Stimulated activated naive B cell treated with anti-CD40 and anti-IgM and Interleukin-4, amounts not matched to agents 10 μg/mL and 1 μg/mL and 100 μg/mL, for 72 hours (primary cell): Measurements from ENCODE around the gene SARNP.
"Not testable (repeated sequence)": the region's sequence is repeated elsewhere in the genome, so short reads cannot be mapped to it uniquely, and the experiment has no call there.

ENCODE experiments used
- ATAC-seq, 2 donors: fragments of 150-1000 bp; cut with Tn5 transposase; replicated peaks; 2 replicates each; pipeline ENCODE4 v1.10.0; 2021; ENCODE audit warnings: moderate library complexity in 1 of 2
- DNase-seq: peaks from one replicate; pipeline ENCODE4 v3.0.0; 2021
- H3K27ac Mint-ChIP-seq: one replicate; pipeline ENCODE4 v1.8.0; 2022; ENCODE audit warnings: mild to moderate bottlenecking, mixed read lengths
- H3K27me3 Mint-ChIP-seq, 2 donors: one replicate each; pipeline ENCODE4 v1.8.0; 2022; ENCODE audit warnings: mixed read lengths in 2 of 2
- H3K36me3 Mint-ChIP-seq, 2 donors: one replicate each; pipeline ENCODE4 v1.8.0; 2022; ENCODE audit warnings: mixed read lengths in 2 of 2, mild to moderate bottlenecking in 1 of 2
- H3K4me1 Mint-ChIP-seq, 2 donors: one replicate each; pipeline ENCODE4 v1.8.0; 2022; ENCODE audit warnings: mixed read lengths in 2 of 2, mild to moderate bottlenecking in 1 of 2
- H3K4me3 Mint-ChIP-seq, 2 donors: one replicate each; pipeline ENCODE4 v1.8.0; 2022; ENCODE audit warnings: mild to moderate bottlenecking in 2 of 2, mixed read lengths in 2 of 2, moderate library complexity in 1 of 2
- H3K9me3 Mint-ChIP-seq, 2 donors: one replicate each; pipeline ENCODE4 v1.8.0; 2022; ENCODE audit warnings: mixed read lengths in 2 of 2, mild to moderate bottlenecking in 1 of 2

SARNP gene, protein sequence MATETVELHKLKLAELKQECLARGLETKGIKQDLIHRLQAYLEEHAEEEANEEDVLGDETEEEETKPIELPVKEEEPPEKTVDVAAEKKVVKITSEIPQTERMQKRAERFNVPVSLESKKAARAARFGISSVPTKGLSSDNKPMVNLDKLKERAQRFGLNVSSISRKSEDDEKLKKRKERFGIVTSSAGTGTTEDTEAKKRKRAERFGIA

DNA sequence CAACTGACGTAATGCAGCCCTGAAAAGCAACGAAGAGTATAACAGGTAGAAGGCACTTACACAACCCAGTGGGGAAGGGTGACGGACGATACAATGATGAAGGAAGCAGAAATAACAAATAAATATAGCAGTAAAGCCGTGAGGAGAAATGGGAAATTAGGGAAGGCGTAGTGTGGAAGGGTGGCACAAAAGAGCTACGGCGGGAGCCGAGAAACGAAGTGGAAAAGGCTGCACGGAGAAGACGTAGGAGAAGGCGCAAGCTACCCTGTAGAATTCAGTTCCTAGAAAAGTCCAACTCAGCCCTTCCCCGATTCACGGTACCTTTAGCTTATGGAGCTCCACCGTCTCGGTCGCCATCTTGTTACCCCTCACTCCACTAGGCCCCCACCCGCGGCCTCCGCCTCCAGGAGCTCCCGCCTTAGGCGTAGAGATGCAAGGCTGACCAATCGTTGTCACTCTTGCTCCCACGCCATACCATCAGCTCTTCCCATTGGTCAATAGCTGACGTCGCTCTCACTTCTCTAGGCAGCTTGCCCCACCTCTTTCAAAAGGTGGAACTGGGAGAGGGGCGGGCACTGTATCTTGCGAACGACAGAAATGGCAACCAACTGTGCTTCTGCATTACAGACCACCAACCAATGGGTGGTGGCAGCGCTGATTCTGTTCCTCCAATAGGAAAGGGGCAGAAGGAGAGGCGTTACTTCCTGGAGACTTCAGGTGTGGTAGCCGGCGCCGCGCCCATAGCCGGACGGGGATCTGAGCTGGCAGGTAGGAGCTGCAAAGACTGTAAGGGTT is at the start of gene SARNP, which contains the start of gene ORMDL2:
TSS of gene SARNP (minus strand) at position 380 of the 795 bp plus-strand sequence. CDS start at position 357, 23 bp downstream.
TSS of gene ORMDL2 (plus strand) at position 697 of the 795 bp plus-strand sequence. CDS start 959 bp downstream, outside the sequence.
- Mint-ChIP-seq H3K36me3 (peaks cover 21 to 28% of the 10 kb centered on the region in 2 donors), H3K9me3 (no peaks in the 10 kb centered on the region), H3K27me3 (no peaks in the 10 kb centered on the region), H3K27ac (peak within 1 kb of the TSS; percentile 60), H3K4me1 (peaks cover 17 to 52% of the 10 kb centered on the region in 2 donors), H3K4me3 (no peak within 1 kb of the TSS)
- ATAC-seq: peak; percentile 96 to 97
- peak; percentile 98 for DNase-seq

DNA sequence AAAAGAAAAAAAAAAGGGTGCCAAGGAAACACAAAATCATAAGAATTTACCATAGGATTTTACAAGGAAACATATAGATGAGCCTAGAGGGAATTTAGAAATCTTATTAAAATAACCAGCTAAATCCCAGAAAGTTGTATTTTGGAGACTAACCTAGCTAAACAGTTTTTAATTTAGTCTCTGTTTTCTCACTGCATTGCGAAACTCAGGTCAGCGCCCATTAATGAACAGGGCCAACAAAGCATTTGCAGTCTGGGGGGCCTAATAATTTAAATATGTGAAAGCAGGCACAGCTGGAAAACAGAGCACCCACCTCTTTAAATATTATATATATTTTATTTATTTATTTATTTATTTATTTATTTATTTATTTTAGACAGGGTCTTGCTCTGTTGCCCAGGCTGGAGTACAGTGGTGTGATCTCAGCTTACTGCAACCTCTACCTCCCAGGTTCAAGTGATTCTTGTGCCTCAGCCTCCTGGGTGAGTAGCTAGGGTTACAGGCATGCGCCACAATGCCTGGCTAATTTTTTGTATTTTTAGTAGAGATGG is 49.0 kb upstream of the SARNP start:
- not testable (repeated sequence) for ATAC-seq, H3K36me3 Mint-ChIP-seq, H3K9me3 Mint-ChIP-seq, H3K4me1 Mint-ChIP-seq, DNase-seq, H3K27ac Mint-ChIP-seq, H3K4me3 Mint-ChIP-seq, H3K27me3 Mint-ChIP-seq

DNA sequence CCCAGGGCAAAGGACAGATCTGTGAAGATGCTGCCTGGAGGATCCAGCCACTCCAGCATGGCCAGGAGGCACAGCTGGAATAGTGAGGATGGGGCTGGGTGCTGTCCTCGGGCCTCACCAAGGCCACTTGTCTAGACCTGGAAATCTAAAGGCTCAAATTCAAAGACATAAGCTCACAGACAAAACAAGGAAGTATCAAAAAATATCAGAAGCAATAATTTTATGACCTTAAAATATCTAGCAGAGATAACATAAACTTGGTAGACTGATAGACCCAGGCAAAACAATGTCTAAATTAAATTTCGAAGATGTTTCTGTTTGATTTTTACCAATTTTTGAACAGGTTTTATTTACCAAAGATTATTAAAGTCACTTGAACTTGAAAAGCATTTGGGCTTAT is 47.8 kb upstream of the SARNP start:
- H3K27me3 Mint-ChIP-seq: no peaks in the 10 kb centered on the region
- no peaks in the 10 kb centered on the region for H3K36me3 Mint-ChIP-seq
- ATAC-seq (no peak), DNase-seq (no peak)
- peaks cover 3% of the 10 kb centered on the region in 2 donors for H3K9me3 Mint-ChIP-seq
- no peaks in the 10 kb centered on the region for H3K4me1 Mint-ChIP-seq
- no peak overlapping the region for H3K4me3 Mint-ChIP-seq
- H3K27ac Mint-ChIP-seq: no peak overlapping the region

DNA sequence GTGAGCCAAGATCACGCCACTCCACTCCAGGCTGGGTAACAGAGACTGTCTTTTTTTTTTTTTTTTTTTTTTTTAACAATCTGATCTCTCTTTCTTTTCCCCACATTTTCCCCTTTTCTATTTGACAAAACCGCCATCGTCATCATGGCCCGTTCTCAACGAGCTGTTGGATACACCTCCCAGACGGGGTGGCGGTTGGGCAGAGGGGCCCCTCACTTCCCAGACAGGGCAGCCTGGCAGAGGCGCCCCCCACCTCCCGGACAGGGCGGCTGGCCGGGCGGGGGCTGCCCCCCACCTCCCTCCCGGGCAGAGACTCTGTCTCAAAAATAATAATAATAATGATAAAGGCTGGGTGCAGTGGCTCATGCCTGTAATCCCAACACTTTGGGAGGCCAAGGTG is 45.4 kb upstream of the SARNP start:
- not testable (repeated sequence) for DNase-seq, H3K4me1 Mint-ChIP-seq, H3K27me3 Mint-ChIP-seq, H3K27ac Mint-ChIP-seq, H3K9me3 Mint-ChIP-seq, ATAC-seq, H3K36me3 Mint-ChIP-seq, H3K4me3 Mint-ChIP-seq

DNA sequence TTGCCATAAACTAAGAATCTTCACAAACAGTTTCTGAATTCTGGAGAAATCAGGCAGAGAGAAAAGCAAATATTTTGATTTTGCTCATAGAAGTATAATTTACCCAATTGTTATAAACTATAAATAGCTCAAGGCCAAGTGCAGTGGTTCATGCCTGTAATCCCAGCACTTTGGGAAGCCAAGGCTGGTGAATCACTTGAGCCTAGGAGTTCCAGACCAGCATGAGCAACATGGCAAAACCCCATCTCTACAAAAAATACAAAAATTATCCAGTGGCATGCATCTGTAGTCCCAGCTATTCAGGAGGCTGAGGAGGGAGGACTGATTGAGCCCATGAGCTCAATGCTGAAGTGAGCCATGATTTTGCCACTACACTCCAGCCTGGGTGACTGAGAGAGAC is 44.8 kb upstream of the SARNP start:
- H3K36me3 Mint-ChIP-seq: no peaks in the 10 kb centered on the region
- H3K9me3 Mint-ChIP-seq: peaks cover 3% of the 10 kb centered on the region in 2 donors
- H3K4me1 Mint-ChIP-seq: no peaks in the 10 kb centered on the region
- ATAC-seq (no peak), DNase-seq (no peak)
- H3K4me3 Mint-ChIP-seq: no peak overlapping the region
- peaks cover 0 to 4% of the 10 kb centered on the region in 2 donors for H3K27me3 Mint-ChIP-seq
- no peak overlapping the region for H3K27ac Mint-ChIP-seq

DNA sequence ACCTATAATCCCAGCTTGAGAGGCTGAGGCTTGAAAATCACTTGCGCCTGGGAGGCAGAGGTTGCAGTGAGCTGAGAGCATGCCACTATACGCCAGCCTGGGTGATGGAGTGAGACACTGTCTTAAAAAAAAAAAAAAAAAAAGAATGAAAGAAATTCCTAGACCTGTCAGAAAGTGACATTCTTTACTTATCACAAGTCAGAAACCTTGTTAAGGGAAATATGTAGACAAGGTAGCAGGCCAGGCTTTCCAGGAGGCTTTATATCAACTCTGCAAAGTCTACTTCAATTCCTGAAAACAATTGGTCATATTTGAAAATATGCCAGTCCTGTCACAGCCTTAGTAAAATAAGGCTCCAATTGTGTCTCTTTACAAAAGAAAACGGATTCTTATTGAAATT is 44.3 kb upstream of the SARNP start:
- H3K4me1 Mint-ChIP-seq: no peaks in the 10 kb centered on the region
- no peak overlapping the region for H3K27ac Mint-ChIP-seq
- ATAC-seq: no peak
- no peaks in the 10 kb centered on the region for H3K36me3 Mint-ChIP-seq
- H3K27me3 Mint-ChIP-seq: peaks cover 0 to 4% of the 10 kb centered on the region in 2 donors
- H3K9me3 Mint-ChIP-seq: peaks cover 3% of the 10 kb centered on the region in 2 donors
- H3K4me3 Mint-ChIP-seq: no peak overlapping the region
- DNase-seq: no peak

DNA sequence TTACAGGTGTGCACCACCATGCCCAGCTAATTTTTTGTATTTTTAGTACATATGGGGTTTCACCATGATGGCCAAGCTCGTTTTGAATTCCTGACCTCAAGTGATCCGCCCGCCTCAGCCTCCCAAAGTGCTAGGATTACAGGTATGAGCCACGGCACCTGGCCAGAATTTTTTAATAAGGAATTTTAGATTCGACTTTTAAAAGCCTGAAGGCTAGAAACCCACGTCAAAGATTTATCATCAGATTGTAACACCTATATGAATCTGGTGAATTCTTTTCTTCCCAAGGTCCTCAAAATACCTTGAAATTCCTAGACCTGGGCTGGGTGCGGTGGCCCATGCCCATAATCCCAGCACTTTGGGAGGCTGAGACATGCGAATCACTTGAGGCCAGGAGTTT is 43.9 kb upstream of the SARNP start:
- Mint-ChIP-seq H3K27me3 (peaks cover 0 to 4% of the 10 kb centered on the region in 2 donors), H3K4me1 (no peaks in the 10 kb centered on the region), H3K4me3 (no peak overlapping the region), H3K36me3 (no peaks in the 10 kb centered on the region), H3K27ac (no peak overlapping the region), H3K9me3 (peaks cover 3% of the 10 kb centered on the region in 2 donors)
- ATAC-seq: no peak
- no peak for DNase-seq

DNA sequence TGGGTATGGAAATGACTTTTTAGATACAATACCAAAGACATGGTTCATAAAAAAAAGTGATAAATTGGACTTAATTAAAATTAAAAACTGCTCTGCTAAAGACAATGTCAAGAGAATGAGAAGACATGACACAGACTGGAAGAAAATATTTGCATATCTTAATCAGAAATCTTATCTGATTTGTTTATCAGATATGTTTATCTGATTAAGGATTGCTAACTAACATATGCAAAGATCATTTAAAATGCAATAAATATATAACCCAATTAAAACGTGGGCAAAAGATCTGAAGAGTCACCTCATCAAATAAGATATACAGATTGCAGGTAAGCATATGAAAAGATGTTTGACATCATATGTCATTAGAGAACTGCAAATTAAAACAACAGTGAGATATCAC is 35.2 kb upstream of the SARNP start:
- Mint-ChIP-seq H3K27me3 (peaks cover 12 to 16% of the 10 kb centered on the region in 2 donors), H3K4me3 (no peak overlapping the region), H3K9me3 (no peaks in the 10 kb centered on the region), H3K36me3 (no peaks in the 10 kb centered on the region), H3K4me1 (peaks cover under 1 to 6% of the 10 kb centered on the region in 2 donors), H3K27ac (no peak overlapping the region)
- ATAC-seq (no peak), DNase-seq (no peak)

DNA sequence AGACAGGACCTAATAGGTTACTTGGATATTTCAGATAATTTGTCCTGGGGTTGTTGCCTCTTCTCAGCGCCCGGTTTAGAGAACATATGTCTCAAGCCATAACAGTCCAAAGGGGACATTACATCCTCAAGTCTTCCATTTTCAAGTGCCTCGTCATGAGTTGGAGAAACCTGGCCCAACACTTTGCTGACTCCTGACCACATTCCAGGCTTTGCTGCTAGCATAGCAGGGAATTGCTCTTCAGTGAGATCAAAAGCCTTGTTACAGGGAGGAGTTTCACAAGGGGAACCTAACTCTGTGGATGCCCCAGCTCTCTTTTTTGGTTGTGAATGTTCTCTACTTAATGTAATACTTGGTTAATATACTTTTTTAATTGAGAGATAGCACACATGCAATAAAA is 33.4 kb upstream of the SARNP start:
- ATAC-seq (no peak), DNase-seq (no peak)
- Mint-ChIP-seq H3K27ac (no peak overlapping the region), H3K36me3 (no peaks in the 10 kb centered on the region), H3K4me1 (peaks cover 4 to 15% of the 10 kb centered on the region in 2 donors), H3K27me3 (peaks cover 11 to 16% of the 10 kb centered on the region in 2 donors), H3K4me3 (no peak overlapping the region), H3K9me3 (no peaks in the 10 kb centered on the region)

DNA sequence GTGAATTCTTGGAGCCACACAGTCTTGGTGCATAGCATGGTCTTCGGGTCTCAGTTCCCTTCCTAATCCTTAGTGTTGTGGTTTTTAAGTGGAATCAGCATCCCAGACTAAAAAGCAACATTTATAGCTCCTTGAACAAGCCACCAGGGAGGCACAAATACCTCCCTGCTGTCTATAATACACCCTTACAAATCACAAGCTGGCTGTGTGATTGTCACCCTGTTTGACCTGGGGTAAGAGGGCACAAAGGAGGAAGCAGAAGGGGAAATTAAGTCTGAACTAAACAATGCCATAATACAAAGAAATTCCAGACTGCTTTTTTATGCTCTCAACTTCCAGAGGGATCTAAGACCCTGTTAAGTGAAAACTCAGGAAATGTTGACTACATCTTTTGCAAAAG is 32.9 kb upstream of the SARNP start:
- no peaks in the 10 kb centered on the region for H3K9me3 Mint-ChIP-seq
- no peak for ATAC-seq
- H3K27me3 Mint-ChIP-seq: peaks cover 11 to 16% of the 10 kb centered on the region in 2 donors
- peaks cover 4 to 15% of the 10 kb centered on the region in 2 donors for H3K4me1 Mint-ChIP-seq
- H3K36me3 Mint-ChIP-seq: no peaks in the 10 kb centered on the region
- H3K27ac Mint-ChIP-seq: no peak overlapping the region
- DNase-seq: no peak
- H3K4me3 Mint-ChIP-seq: no peak overlapping the region

DNA sequence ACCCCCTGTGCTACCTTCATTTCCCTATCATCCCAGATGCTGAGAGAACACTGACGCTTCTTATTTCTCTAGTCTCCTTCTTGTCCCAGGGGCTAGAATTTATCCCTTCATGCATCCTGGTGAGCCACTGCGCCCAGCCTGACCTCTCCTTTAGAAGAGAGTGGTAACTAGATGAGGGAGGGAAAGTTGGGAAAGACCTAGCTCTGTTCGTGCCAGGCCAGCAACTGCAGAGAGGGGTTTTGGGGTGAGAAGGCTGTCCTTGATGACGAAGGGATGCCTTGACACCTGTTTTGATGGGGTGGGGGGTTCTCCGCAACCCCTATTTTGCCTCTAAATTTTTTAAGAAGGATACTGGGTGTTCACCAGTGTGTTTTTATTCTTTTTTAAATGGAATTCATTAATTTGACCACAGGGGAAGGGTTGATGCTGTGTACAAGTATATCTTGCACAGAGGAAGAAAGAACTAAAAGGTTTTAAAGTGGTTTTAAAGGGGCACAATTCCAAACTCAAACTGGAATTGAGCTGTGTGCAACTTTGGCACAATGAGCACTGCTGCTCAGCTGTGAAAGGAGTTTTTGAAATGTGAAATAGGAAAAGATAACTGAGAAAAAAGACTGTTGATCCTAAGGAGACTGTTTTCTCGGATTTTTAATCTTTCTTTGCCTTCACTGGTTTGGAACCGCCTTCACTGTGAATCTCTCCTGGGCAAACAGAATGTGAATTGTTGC is 32.3 kb upstream of the SARNP start:
- DNase-seq: no peak
- ATAC-seq: no peak
- no peaks in the 10 kb centered on the region for H3K9me3 Mint-ChIP-seq
- no peak overlapping the region for H3K4me3 Mint-ChIP-seq
- H3K4me1 Mint-ChIP-seq: peaks cover 4 to 15% of the 10 kb centered on the region in 2 donors
- H3K36me3 Mint-ChIP-seq: no peaks in the 10 kb centered on the region
- H3K27me3 Mint-ChIP-seq: peaks cover 11 to 16% of the 10 kb centered on the region in 2 donors
- no peak overlapping the region for H3K27ac Mint-ChIP-seq

DNA sequence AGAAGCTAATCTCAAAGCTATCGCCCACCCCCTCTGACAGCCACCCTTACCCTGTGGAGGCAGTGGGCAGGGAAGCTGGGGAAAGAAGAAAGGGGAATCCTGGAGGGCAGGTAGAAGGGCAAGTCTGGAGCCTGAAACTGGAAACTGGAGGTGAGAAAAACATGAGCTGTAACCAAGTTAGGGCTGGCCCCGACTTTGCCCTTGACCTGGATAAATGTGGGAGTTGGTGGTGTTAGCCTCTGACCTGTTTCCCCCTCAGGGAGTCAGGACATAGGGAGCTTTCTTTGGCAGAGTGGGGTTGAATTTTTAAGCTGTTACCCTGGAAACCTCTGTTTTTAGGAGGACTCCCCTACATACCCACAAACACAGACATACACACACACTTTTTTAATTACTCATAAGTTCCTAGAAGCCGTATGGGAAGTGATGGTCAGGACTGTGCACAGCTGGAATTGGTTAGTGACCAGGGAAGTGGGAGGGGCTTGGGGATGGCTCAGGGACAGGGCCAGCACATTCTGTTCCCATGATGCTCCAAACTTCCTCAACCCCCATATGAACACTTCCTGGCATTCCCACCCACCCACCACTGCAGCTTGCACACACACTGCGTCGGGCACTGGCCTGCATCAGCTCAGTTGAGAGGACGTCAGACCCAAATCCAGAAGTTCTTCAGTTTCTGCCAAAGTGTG is 30.2 kb upstream of the SARNP start:
- H3K4me1 Mint-ChIP-seq: peaks cover 4 to 15% of the 10 kb centered on the region in 2 donors
- DNase-seq (no peak), ATAC-seq (peak; percentile 63 to 69)
- peak overlapping the region in 1 of 2 donors; percentile 47 for H3K4me3 Mint-ChIP-seq
- peak overlapping the region; percentile 85 for H3K27ac Mint-ChIP-seq
- H3K9me3 Mint-ChIP-seq: no peaks in the 10 kb centered on the region
- no peaks in the 10 kb centered on the region for H3K36me3 Mint-ChIP-seq
- peaks cover 11 to 24% of the 10 kb centered on the region in 2 donors for H3K27me3 Mint-ChIP-seq

DNA sequence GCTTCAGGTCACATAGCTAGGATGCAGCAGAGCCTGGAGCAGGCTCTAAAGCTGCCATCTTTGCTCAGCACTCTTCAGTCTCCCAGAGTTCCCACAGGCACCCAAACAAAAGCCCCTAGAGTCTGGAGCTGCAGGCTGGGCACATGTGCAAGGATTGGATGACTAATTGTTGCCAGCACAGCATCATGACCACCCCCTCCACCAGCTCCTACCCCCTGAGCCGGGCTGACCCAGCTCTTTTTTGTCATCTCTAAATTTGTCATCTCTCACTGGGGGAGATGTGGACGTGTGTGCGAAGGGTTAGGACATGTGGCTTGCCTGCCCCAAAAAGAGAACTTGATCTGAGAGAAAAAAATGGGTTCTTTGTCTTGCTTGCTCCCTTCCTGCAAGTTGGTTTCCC is 29.5 kb upstream of the SARNP start:
- peak; percentile 55 to 70 for ATAC-seq
- no peaks in the 10 kb centered on the region for H3K9me3 Mint-ChIP-seq
- peak overlapping the region; percentile 85 for H3K27ac Mint-ChIP-seq
- peaks cover 4 to 15% of the 10 kb centered on the region in 2 donors for H3K4me1 Mint-ChIP-seq
- no peak for DNase-seq
- no peaks in the 10 kb centered on the region for H3K36me3 Mint-ChIP-seq
- peaks cover 4 to 30% of the 10 kb centered on the region in 2 donors for H3K27me3 Mint-ChIP-seq
- H3K4me3 Mint-ChIP-seq: peak overlapping the region in 1 of 2 donors; percentile 6
